H4 (cell line): ENCODE measurements around the gene HHIPL1. TPM values are rescaled to one million over a fixed set of nuclear protein-coding genes. Genes with fewer than 3 reads are reported as not detected.
"Not testable (repeated sequence)": the region's sequence is repeated elsewhere in the genome, so short reads cannot be mapped to it uniquely, and the experiment has no call there.

ENCODE experiments used
- DNase-seq: peaks from one replicate; pipeline ENCODE4 v3.0.0-alpha.2; 2015; ENCODE audit warnings: low spot score
- total RNA-seq: library from RNA; depleted of rRNA; stranded (reverse); fragments of >200 nt; shearing (Covaris generic); gene quantifications from 2 replicates; pipeline ENCODE4 v1.2.3, GENCODE V29; 2014

Gene HHIPL1
- total RNA-seq, 1 experiment from 2014 or later, result 0.02 TPM

- no peak for DNase-seq
Observed at GRCh38 chr14:99660006-99660566, 15.2 kb downstream of the HHIPL1 start.

- no peak for DNase-seq
Observed at GRCh38 chr14:99660794-99661193, 15.9 kb downstream of the HHIPL1 start.

- not testable (repeated sequence) for DNase-seq
Observed at GRCh38 chr14:99661206-99661605, 16.3 kb downstream of the HHIPL1 start.

- no peak for DNase-seq
Observed at GRCh38 chr14:99662846-99663245, 17.9 kb downstream of the HHIPL1 start.

- DNase-seq, result no peak
Observed at GRCh38 chr14:99663386-99664057, 18.6 kb downstream of the HHIPL1 start.

- no peak for DNase-seq
Observed at GRCh38 chr14:99664058-99664936, 19.4 kb downstream of the HHIPL1 start.

- no peak for DNase-seq
Observed at GRCh38 chr14:99664937-99665273, 20.0 kb downstream of the HHIPL1 start.

- no peak for DNase-seq
Observed at GRCh38 chr14:99666533-99666932, 21.6 kb downstream of the HHIPL1 start.

- no peak for DNase-seq
Observed at GRCh38 chr14:99667045-99667444, 22.1 kb downstream of the HHIPL1 start.

- no peak for DNase-seq
Observed at GRCh38 chr14:99667821-99668220, 22.9 kb downstream of the HHIPL1 start.

- no peak for DNase-seq
Observed at GRCh38 chr14:99668307-99669295, 23.7 kb downstream of the HHIPL1 start.

- DNase-seq, result no peak
Observed at GRCh38 chr14:99670361-99671234, 25.7 kb downstream of the HHIPL1 start.

GRCh38 chr14:99671235-99672224 lies 26.6 kb downstream of the HHIPL1 start:
- DNase-seq, result no peak

GRCh38 chr14:99672506-99673304 lies 27.8 kb downstream of the HHIPL1 start:
- no peak for DNase-seq

GRCh38 chr14:99673305-99674063 lies 28.6 kb downstream of the HHIPL1 start:
- no peak for DNase-seq

- no peak for DNase-seq
Observed at GRCh38 chr14:99674064-99674650, 29.2 kb downstream of the HHIPL1 start.

- DNase-seq, result no peak
Observed at GRCh38 chr14:99674776-99675381, 29.9 kb downstream of the HHIPL1 start.
